GM18519 (cell line): ENCODE data around the gene ATP8A1.
"Not testable (repeated sequence)": the region's sequence is repeated elsewhere in the genome, so short reads cannot be mapped to it uniquely, and the experiment has no call there.

Experiments
- ATAC-seq: cut with Tn5 transposase; IDR thresholded peaks from one replicate; pipeline ENCODE4 v1.9.1; 2021; ENCODE audit warnings: mild to moderate bottlenecking, moderate library complexity; ENCODE audit not compliant: unreplicated experiment, low FRiP score

The ATP8A1 gene

DNA sequence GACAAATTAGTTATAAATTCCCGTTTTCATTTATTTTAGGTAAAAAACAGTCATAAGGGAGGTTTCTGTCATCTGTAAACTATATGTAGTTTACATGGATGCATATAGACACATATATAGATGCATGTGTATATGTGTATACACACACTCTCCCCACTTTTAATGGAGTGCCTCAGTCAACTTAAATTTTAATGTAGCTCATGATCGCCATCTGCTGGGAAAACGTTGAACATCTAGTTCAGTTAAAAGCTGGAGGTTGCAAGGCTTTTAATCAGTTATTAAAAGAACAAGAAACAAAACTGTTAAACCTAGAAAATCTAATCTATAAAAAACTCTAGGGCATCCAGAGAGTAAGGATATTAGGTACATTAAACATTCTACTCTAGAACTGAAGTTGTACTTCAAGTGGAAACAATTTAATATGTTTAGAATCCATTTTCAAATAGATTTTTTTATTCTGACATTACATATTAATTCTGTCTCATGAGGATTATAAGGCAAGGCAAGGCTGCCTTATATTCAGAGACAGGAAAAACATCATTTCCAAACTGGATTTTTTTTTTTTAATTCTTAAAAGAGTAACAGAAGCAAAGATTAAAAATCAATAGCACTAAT is 137.0 kb downstream of the ATP8A1 start:
- ATAC-seq: peak; percentile 60

DNA sequence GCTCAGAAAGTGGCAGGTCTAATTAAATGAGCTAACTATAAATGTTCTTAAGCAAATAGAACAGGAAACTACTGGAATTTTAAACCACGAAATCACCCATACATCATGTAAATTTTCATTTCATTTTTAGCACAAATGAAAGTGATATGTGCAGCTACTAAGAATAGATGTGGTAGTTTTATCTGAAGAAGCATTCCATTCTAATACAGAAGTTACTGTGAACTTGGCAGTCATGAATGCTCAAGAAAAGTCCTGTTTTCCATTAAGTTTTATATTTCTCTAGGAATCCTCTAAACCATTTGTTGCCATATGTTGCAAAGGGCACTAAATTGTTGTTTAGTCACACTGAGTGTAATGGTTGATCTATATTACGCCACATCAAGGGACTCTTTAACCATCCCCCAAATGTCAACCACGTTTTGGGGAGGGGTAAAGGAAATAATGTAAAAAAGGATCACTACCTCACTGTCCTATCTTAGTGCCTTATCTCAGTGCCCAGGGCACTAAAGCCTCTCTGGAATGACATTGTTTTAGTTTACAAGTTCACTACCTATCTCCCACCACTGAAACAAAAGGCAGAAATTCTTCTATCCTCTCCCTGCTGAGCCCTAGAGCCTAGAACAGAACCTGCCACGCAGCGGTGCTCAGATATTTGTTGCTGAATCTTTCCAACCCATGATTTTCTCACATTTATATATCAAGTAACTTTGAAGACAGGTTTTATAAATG is 141.6 kb downstream of the ATP8A1 start:
- peak; percentile 50 for ATAC-seq

DNA sequence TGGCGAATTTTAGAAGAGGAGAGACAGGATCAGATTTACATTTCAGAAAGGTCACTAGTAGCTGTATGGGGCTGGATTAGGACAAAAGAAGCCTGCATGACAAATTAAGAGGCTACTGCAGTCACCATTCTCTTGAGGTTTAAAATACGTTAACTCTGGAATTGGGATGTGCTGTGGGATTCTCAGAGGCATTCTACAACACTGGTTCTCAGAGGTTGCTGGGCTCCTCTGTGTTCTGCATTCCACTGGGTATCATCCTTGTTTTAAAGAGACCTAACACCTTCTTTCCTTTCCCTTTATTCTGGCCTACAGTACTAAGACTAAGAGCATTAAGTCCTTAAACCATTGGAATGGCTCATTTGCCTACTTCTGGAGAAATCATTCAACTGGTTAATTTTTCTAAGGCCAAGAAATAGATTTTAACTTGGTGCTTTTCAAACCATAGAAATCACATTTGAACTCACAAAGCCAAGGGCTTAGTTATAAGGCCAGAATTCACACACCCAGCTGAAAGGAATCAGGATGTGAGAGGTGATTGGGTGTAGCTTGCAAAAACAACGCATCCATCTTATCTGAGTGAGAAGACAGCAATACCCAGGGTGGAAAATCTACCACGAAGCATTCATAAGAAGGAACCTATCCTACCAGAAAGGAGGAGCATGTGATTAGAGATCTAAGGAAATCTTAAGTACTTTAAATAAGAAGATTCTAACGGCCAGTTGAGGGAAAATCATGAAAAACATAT is 143.0 kb downstream of the ATP8A1 start:
- no peak for ATAC-seq

DNA sequence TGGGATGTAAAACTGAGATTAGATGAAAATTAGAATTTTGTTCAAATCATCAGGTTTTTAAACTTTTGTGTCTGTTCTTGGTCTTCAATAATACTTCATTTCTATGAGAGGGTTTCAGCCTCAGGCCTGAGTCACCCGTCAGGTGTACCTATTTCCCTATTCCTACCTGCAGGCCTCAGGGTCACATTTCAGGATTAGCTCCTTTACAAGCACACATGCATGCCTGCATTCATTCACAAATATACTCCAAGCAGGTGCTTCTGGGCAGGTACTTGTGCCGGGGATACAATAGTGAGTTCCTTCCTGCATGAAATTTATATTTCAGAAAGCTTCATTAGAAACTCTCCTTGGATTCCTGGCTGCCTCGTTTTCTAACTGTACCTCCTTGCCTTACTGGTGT is 144.7 kb downstream of the ATP8A1 start:
- no peak for ATAC-seq

DNA sequence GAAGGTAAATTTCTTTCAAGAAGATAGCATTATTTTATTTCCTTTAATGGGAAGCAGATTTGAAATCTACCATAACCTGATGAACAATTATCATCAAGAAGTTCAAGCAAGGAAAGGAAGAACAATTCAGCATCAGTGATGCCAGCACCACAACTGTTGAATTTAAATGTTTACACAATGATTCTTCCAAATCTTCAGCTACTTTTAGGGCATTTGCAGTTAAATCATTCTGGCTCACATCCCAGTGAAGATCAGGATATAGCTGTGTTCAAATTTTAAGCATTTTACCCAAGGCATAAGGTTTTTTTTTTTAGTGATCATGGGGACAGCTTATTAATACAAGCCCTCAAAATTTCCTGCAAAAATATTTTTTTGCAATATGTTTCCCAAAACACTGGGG is 146.7 kb downstream of the ATP8A1 start:
- no peak for ATAC-seq

DNA sequence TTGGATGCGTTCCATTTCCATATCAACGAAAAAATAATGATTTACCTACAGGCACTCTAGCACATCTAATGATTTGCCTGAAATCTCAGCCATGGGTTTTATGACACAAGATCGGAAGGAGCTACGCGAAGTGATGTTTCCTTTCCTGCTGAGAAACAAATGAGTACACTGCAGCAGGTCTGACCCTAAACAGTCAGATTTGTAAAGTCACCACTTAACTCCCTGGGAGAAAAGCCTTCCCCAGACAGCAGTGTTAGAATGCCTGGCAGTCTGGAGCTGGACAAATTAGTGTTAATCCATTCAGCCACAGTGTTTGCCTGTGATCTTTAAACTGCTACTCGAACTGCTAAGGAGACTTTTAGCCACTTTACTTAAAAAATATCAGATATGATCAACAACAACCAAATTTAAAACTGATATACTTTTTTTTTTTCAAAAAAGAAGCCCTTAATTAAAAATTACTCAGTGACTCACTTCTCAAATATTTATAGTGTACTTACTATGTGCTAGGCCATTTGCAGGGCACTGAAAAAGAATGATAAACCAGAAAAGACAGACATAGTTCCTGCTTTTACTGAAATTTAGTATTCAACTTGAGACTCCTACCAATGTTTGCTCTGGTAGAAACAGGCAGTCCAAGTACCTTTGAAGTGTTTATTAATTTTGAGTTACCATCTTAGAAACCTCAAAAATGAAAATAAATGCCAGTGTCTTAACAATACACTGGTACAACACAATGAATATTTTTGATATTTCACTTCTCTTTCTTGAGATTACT is 155.1 kb downstream of the ATP8A1 start:
- ATAC-seq: no peak

DNA sequence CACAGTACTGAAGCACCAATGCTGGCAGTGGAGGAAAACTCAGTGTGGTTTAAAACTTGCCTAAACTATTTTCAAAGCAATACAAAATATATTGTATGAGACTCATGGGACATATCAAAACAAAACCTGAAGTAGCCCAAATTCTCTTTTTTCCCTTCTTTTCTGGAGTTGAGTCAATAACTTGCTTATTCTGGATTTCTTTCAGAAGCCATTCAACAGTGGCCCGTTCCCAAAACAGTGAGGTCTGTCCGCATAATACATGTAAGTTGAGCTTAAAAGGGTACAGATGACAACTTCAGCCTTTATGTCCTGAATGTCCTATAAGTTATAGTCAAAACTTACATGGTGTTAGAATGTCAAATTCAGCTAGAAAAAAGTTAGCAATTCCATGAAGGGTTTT is 158.9 kb downstream of the ATP8A1 start:
- ATAC-seq: no peak

DNA sequence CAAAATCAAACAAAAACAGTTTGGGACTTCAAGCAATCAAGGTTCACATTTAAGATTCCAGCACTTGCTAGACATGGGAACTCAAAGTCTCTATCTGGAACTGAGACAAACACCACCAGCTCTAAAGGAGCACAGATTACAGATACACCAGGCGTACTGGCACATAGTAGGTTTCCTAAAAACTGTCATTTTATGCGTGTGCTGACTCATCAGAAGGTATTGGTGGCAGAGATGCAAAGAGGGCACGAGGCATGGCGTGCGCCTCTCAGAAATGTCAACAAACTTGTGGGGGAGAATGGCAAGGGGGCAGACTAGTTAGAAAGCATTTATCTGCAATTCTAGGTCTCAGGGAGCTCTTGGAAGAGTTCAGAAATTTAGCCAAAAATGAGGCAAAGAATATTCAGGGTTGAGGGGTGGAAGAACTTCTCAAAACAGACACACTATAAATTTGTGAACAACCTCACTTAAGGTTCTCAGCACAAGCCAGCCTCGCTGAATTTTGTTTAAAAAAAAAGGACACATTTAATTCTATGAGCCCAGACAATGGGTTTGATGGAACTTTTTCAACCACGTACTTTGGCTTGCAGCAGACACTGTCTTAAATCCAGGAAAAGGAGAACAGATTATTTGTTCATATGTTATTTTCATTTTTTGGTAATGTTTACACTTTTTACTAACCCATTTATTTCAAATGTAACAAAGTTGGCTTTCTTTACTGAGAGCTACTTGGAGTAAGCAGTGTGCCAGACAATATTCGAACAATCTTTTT is 159.6 kb downstream of the ATP8A1 start:
- no peak for ATAC-seq

DNA sequence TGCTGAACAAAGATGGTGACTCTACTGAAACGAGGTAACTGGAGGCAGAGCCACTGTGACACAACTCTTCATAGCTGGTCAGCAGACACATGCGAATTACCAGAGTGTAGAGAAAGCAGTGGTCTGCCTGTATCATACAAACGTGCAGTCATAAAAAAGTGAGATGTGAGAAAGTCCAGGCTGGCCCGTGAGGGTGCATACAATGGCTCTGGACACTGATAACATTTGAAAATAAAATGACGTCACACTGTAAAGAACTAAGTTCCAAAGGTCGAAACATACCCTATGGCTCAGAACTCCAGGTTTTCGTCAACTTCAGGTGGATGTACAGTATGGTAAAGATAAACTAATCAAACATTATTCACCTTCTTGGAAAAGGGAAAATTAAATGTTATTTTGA is 163.9 kb downstream of the ATP8A1 start:
- ATAC-seq: no peak

DNA sequence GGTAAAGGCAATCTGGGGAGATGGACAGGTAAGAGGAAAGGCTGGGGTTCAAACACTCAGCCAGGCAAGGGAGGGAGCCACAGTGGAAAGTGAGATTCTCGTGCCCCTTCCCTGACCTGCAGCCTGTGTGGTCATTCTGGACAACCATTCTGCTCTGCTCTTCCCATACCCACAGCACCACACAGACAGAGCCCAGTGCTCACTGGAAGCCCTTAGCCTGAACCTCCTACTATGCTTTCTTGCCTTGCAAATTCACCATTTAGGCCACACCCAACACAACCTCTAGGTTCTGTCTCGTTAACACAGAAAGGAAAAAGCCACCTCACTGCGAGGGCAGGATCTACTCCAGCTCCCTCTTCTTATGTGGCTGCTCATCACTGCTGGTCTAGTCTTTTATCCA is 166.9 kb downstream of the ATP8A1 start:
- ATAC-seq: no peak

DNA sequence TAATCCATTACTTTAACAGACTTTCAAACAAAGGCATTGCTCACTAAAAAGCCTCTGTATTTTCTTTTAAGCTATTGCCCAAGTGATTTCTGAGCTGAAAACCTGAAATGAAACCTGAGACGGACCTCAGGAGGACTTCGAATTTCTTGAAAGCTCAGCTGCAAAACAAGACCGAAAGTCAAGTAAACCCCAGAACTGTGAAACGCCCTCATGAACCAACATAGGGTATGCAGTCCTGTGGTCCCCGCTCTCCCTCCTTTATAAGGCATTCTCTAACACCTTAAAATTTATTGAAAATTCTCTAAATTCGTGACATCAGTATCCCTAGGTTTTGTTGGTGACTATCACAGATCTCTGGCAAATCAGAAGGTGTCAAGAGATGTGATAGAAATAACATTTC is 167.8 kb downstream of the ATP8A1 start:
- peak; percentile 62 for ATAC-seq

DNA sequence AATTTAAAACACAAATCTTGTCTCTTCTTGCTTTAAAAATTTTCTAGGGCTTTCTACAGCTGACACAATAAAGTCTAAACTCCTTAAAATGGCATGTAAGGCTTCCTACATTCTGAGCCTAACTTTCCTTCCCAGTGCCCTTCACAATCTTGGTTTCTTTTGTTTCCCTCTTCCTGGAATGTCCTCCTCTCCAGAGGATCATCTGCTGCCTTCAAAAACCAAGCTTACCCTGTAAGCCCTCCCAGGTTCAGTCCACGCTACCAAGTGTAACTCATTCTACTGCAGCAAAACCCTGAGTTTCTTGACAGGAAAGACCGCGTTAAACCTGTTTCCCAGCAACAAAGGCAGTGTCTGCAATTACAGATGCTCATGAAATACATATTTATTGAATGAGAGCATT is 168.4 kb downstream of the ATP8A1 start:
- no peak for ATAC-seq

DNA sequence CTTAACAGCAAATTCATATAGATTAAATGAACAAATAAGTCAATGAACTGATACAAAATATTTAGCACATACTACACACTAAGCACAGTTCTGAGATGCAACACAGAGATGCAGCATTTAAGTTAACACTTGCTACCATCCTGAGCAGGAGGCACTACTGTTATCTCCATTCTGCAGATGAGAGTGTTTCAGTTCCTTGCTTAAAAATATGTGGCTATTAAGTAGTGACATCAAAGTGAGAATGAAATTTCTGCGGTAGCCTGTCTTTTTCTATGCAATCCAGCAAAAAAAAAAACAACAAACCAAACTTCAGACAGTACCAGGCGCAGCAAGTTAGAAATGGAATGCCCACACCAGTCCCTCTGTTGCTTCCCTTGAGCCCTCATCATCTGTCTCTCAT is 168.8 kb downstream of the ATP8A1 start:
- peak; percentile 88 for ATAC-seq

DNA sequence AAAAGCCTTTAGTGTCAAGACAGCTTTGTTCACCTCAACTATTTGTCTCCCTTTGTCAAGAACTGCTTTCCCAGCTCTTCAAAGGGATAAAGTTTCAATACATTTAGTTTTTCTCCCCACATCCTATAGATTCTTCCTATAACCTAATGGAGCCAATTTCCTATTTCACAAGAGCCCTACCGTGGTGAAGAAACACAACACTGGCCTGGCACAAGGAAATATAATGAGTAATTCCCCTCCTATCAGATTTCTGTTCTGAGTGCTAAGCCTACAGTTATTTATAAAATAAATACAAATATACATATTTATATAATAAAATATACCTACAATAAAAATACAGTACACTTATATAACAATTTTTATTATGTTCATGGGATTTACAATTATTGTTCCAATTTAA is 169.7 kb downstream of the ATP8A1 start:
- ATAC-seq: no peak

DNA sequence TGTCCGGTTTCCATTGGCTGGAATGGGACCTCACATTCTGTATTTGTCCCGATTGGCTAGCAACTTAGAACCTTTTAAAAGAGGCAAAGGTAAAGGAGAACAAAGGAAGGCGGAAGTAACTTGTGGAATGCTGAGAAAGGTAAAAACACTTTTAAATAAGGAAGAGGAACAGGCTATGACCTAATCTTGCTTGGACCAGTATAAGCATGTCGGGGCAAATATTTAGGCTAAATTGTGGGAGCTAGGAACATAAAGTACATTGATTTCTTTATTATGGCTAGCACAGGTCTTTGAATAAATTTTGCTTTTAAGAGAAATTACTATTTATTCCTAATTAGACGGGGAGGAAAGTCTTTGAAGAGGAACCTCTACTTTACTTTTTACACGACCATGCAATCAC is 170.7 kb downstream of the ATP8A1 start:
- ATAC-seq: not testable (repeated sequence)

DNA sequence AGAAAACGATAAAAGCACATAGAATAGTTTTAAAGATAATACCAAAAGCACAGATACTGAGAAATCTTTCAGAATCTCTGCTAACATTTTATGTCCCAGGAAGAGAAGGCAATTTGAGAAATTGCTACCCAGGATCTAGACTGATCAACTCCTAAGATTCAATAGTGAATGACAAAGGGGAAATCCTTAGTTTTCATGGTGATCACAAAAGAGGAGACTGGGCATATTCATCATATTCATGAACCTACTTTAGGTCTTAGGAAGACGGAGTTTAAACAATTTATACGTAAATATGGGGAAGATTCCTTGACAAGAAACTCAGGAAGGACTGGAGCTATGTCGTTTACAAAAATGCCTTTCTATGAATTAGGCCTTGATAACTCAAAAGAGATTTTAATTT is 172.3 kb downstream of the ATP8A1 start:
- ATAC-seq: no peak

DNA sequence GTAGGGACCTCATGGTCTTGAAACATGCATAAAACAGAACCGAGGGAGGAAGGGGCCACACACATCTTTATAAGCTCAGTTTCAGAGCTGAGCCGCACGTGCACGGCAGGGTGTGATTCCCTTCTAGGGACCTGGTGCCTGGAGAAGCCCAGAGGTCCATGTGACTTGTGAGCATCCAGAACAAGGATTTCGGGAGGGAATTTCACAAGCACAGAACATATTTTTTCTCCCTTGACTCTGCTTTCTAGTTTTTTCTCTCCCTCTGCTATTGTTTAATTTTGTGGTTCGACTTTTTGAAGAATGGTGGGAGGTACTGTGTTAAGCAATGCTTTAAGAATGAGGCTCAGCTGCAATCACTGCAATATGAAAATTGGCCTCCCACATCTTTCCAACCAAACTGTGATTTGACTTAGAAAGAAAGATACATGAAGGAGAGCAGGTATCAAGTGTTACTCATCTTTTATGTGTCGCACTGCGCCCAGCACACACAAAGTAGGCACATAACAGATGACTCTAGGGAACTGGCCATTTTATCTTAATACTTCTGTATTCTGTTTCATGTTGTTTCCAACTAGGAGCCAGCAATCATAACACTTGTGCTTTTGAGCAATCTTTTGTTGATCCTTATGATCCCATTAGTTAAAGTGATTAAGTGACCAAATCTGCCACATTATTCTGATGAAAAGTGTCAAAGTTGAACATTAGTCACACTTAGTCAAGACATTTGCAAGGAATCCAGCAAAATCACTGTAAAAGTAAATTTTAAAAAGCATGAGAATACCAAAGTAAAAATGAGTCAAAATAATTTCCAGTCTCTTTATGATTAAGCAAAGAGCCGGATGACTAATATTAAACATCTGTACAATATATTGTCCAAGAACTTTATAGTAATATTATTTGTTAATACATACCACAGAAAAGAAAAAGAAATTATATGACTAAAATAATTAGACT is 173.2 kb downstream of the ATP8A1 start:
- ATAC-seq: no peak

DNA sequence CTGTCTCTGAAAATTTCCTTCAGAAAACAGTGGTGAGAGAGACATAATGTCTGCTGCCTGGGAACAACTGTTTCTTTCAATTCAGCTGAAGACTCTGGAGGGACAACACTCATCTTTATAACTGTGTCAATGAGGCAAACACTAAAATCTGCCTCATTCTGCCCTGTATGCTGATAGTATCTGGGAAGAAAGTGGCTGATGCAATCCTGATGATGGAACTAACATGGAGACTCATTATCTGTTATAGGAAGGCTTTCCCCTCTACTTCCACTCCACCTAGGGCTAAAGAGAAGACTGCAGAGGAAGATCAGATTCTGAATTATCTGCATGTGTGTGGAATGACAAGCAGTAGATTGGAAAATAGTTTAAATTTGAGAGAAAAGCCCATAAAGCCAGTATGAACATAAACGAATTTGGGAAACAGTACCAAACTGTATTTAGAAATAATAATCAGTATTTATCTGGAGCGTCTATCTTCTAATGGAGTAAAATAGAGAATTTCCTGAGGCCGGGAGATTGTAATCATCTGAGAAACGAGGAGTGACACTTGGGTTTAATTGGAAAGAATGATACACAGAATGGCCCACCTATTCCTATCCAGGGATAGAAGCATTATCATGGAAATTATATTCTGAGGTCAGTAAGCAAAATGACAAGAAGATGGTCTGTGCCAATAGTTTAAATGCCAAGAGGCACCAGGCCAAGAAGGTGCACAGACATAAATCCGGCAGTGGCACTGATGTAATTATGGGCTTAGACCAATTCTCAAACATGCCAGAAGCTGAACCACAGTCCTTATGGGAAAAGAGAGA is 174.2 kb downstream of the ATP8A1 start:
- ATAC-seq: no peak
